Measurements from ENCODE around the gene CXXC5.
A peak's percentile ranks its signal among the peaks of the same experiment; 100 is the strongest.

CXXC5 gene

DNA sequence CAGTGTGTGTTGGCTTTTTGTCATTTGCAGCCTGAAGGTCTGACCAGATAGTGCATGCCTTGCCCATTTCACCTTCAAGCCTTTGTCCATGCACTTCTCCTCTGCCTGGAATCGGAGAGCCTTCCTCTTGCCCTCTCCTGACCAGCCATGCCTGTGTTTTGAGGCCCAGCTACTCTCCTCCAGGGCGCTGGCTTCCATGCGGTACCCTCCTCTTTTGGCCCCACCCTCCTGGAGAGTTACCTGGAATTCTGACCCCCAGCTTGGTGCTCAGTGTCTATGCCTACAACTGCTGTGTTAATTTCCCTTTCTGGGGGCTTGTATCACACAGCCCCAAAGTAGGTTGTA, 52.5 kb downstream of the CXXC5 start:
- in situ Hi-C loops (cut with MboI; ENCODE audit: low sequenced_read_pairs), result no loop called here

DNA sequence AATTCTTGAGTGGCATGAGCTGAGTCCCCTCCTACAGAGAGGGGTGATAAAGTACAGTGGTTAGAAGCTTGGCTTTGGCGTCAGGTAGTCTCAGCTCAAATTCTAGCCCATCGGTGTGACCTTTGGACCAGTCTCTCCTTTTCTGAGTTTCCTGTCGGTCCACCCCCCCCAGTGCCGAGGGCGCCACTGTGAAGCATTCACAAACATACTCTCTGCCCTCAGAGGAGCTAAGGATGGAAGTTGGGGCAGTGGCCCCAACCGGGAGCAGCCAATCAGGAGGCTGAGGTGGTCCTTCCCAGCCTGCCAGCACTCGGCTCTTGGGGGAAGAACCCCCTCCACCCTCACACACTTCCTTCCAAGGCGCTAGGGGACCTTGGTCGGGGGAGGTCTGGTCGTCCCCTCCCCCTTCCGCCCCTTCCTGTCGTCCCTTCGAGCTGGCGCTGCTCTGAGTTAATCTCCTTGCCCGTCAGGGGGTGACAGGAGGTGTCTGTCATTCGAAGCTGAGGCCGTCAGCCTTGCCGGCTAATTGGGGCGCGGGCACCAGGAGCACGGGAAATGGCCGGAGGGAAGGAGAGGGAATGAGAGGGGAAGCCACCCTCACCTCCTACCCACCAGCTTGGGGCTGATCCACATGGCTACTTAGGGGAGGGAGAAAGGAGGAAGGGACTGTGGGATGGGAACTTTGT, 53.0 kb downstream of the CXXC5 start:
- in situ Hi-C loops (cut with MboI; ENCODE audit: low sequenced_read_pairs), result no loop called here
- H3K4me3 ChIP-seq, result no peak overlapping the region

More for the DNA sequence above, 52.5 kb downstream of the CXXC5 start:
- Histone ChIP-seq H3K36me3 (replicated peaks) (no peaks in the 10 kb centered on the region), H3K27me3 (ENCODE audit: low read depth) (no peaks in the 10 kb centered on the region), H3K4me3 (no peak overlapping the region), H3K9me3 (no peaks in the 10 kb centered on the region), H3K4me1 (peaks cover 22% of the 10 kb centered on the region)
- no peak for DNase-seq (ENCODE audit: low spot score in 2 of 2)

DNA sequence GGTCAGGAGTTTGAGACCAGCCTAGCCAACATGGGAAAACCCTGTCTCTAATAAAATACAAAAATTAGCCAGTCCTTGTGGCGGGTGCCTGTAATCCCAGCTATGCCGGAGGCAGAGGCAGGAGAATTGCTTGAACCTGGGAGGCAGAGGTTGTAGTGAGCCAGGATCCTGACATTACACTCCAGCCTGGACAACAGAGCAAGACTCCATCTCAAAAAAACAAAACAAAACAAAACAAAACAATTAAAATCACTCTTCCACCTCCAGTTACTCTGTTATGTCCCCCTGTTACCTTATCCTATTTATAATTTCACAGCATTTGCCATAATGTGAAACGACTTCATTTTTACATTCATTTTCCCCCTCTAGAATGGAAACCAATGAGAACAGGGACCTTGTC, 54.4 kb downstream of the CXXC5 start:
- Histone ChIP-seq H3K27me3 (ENCODE audit: low read depth) (no peaks in the 10 kb centered on the region), H3K4me1 (peaks cover 24% of the 10 kb centered on the region), H3K36me3 (replicated peaks) (no peaks in the 10 kb centered on the region), H3K4me3 (no peak overlapping the region), H3K9me3 (no peaks in the 10 kb centered on the region)
- DNase-seq (ENCODE audit: low spot score in 2 of 2), result no peak
- in situ Hi-C loops (cut with MboI; ENCODE audit: low sequenced_read_pairs), result no loop called here

More for the DNA sequence above, 53.0 kb downstream of the CXXC5 start:
- Histone ChIP-seq H3K27me3 (ENCODE audit: low read depth) (no peaks in the 10 kb centered on the region), H3K36me3 (replicated peaks) (no peaks in the 10 kb centered on the region), H3K4me1 (peaks cover 22% of the 10 kb centered on the region), H3K9me3 (no peaks in the 10 kb centered on the region)
- peak in 1 of 2 experiments; percentile 39 for DNase-seq (ENCODE audit: low spot score in 2 of 2)

DNA sequence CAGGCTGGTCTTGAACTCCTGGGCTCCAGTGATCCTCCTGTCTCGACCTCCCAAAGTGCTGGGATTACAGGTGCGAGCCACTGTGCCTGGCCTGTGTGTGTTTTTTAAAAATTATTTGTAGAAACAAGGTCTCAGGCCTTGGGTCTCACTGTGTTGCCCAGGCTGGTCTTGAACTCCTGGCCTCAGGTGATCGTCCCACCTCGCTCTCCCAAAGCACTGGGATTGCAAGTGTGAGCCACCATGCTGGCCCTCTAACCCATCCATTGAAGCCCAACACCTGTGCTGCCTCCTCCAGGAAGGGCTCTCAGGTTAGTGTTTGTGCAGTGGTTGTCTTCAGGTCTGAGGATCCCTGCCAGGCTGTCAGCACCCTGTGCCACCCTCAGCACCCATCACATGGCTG, 56.6 kb downstream of the CXXC5 start:
- H3K4me1 ChIP-seq, result peaks cover 14% of the 10 kb centered on the region
- in situ Hi-C loops (cut with MboI; ENCODE audit: low sequenced_read_pairs), result no loop called here

DNA sequence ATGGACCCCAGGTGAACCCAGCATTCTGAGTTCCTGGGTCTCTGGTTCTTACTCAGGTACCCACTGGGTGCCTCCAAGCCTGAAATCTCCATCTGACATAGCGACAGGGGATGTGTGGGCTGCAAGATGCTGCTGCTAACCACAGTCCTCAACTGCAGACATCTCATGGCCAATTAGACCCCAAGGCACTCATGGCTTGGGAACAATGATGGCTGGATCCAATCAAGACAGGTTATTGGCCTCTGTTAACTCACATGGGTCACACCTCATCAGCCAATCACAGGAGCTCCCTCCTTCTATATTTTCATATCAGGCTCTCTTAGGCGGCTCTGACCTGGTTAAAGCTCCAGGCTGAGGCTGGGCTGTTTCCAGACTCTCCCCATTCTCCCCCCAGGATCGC, 57.0 kb downstream of the CXXC5 start:
- in situ Hi-C loops (cut with MboI; ENCODE audit: low sequenced_read_pairs), result no loop called here
- H3K9me3 ChIP-seq, result no peaks in the 10 kb centered on the region
- no peaks in the 10 kb centered on the region for H3K36me3 ChIP-seq (replicated peaks)
- no peak for DNase-seq (ENCODE audit: low spot score in 2 of 2)
- H3K4me1 ChIP-seq, result peaks cover 14% of the 10 kb centered on the region
- no peak overlapping the region for H3K4me3 ChIP-seq
- no peaks in the 10 kb centered on the region for H3K27me3 ChIP-seq (ENCODE audit: low read depth)

More for the DNA sequence above, 56.6 kb downstream of the CXXC5 start:
- no peak for DNase-seq (ENCODE audit: low spot score in 2 of 2)
- Histone ChIP-seq H3K27me3 (ENCODE audit: low read depth) (no peaks in the 10 kb centered on the region), H3K9me3 (no peaks in the 10 kb centered on the region), H3K36me3 (replicated peaks) (no peaks in the 10 kb centered on the region), H3K4me3 (no peak overlapping the region)

DNA sequence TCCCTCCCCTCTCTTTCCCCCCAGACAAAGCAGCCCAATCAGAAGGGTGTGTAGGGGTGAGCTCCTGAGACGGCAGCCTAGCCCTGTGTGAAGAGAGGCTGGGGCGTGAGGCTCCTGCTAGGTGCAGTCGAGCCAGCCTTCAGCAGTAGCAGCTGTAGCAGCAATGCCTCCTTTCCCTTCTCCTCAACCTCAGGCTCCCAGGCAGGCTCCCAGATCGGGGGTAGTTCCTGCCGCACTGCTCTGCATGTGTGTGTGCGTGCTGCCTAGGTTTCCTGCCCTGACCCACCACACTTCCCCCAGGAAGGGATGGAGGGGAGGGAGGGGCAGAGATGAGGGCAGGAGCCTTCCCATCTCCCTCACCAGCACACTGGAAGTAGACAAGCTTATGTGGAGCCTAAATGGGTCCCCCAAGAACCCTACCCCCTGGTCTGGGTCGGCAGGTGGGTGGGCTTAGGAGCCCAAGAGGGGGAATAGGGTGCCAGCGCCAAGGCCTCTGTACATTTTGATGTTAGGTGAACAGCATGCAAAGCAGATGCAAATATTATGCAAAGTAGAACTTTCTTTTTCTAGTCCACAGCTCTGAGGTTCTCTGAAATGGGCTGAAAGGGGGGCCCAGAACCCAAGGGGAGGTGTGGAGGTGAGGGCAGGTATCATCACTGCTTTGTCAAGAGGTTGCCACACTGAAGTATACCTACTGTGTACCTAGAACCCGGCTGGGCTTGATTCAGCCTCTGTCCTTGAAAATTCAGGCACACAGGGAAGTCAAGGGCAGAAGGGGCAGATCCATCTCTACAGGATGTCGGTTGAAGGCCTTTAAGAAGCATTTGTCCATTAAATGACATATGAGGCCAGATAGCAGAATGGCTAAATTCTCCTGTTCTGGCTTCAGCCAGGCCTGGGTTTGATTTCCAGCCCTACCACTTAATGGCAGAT, 57.8 kb downstream of the CXXC5 start:
- Histone ChIP-seq H3K36me3 (replicated peaks) (no peaks in the 10 kb centered on the region), H3K27me3 (ENCODE audit: low read depth) (no peaks in the 10 kb centered on the region), H3K9me3 (no peaks in the 10 kb centered on the region), H3K4me1 (peaks cover 18% of the 10 kb centered on the region), H3K4me3 (no peak overlapping the region)
- in situ Hi-C loops (cut with MboI; ENCODE audit: low sequenced_read_pairs), result no loop called here
- DNase-seq (ENCODE audit: low spot score in 2 of 2), result no peak

DNA sequence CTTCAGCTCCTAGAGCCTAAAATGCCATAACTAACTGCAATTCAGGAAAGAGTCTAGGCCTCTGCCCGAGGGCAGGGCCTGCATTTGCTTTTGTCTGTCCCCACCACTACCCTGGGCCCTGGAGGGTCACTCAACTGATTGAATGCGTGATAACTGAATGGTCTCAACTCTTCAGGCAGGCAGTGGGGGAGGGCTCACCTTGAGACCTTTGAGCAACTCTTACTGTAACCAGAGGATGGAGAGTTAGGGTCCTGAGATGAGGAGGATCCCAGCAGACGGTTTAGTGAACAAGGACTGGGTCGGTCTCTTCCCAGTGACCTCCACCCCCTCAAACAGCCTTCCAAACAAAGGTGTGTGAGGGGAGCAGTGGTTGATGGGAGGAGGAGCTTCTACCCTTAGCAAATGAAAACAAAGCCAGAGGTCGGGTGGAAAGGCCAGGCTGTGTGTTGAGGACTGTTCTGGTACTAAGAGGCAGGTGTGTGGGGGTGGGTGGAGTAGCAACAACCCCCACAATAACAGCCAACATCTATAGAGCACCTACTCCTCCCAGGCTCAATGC, 59.4 kb downstream of the CXXC5 start:
- H3K4me1 ChIP-seq, result peaks cover 12% of the 10 kb centered on the region
- no peak overlapping the region for H3K4me3 ChIP-seq
- DNase-seq (ENCODE audit: low spot score in 2 of 2), result no peak
- H3K27me3 ChIP-seq (ENCODE audit: low read depth), result no peaks in the 10 kb centered on the region
- no peaks in the 10 kb centered on the region for H3K36me3 ChIP-seq (replicated peaks)
- in situ Hi-C loops (cut with MboI; ENCODE audit: low sequenced_read_pairs), result no loop called here
- H3K9me3 ChIP-seq, result no peaks in the 10 kb centered on the region

DNA sequence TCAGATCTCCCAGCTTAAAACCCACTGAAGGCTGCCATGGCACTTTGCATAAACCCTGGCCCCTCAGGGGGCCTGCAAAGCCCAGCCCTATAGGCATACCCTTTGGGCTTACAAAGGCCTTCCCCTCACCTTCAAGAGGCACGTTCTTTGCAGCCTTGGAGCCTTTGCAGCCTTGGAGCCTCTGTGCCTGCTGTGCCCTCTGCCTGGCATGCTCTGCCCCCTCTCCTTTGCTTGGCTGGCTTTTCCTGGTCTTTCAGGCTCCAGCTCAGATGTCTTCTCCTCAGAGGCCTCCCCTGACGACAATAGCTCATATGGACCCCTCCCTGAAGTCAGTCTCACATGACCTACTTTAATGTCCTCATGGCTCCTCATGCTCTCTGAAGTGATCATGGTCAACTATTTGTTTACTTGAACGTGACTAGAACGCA, 60.3 kb downstream of the CXXC5 start:
- in situ Hi-C loops (cut with MboI; ENCODE audit: low sequenced_read_pairs), result no loop called here
- no peak for DNase-seq (ENCODE audit: low spot score in 2 of 2)
- Histone ChIP-seq H3K9me3 (no peaks in the 10 kb centered on the region), H3K4me1 (peaks cover 12% of the 10 kb centered on the region), H3K4me3 (no peak overlapping the region), H3K27me3 (ENCODE audit: low read depth) (no peaks in the 10 kb centered on the region), H3K36me3 (replicated peaks) (no peaks in the 10 kb centered on the region)

DNA sequence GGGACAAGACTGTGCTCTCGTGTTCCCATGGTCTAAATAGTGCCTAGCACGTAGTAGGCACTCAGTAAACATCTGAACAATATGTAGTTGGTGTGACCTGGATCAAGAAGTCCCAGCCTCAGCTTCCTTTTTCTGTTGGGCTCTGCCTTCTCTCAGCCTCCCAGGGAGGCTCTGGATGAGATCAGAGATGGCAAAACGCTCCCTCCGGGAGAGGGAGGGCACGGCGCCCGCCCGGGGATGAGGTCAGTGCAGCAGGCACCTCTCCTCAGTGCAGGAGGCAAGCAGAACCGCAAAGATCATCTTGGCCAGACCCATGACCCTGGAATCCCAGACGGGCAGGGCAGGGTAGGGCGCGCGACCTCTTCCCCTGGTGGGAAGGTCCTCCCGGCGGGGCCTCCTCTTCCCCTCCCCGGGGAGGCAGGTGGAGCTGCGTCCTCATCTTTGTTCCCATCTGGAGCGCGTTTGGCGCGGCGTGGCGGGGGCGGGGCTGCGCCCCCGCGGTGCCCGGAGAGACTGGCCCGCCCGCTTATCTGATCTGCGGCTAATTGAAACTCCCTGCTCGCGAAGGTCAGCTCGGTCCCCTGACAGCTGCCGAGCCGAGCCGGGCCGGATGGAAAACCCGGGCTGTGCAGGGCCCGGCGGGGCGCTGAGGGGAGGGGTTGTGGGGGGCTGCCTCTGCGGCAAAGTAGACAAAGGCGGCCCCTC, 60.9 kb downstream of the CXXC5 start:
- Histone ChIP-seq H3K4me3 (no peak overlapping the region), H3K9me3 (no peaks in the 10 kb centered on the region), H3K36me3 (replicated peaks) (no peaks in the 10 kb centered on the region), H3K27me3 (ENCODE audit: low read depth) (no peaks in the 10 kb centered on the region), H3K4me1 (peaks cover 12% of the 10 kb centered on the region)
- DNase-seq (ENCODE audit: low spot score in 2 of 2), result no peak
- in situ Hi-C loops (cut with MboI; ENCODE audit: low sequenced_read_pairs), result no loop called here

DNA sequence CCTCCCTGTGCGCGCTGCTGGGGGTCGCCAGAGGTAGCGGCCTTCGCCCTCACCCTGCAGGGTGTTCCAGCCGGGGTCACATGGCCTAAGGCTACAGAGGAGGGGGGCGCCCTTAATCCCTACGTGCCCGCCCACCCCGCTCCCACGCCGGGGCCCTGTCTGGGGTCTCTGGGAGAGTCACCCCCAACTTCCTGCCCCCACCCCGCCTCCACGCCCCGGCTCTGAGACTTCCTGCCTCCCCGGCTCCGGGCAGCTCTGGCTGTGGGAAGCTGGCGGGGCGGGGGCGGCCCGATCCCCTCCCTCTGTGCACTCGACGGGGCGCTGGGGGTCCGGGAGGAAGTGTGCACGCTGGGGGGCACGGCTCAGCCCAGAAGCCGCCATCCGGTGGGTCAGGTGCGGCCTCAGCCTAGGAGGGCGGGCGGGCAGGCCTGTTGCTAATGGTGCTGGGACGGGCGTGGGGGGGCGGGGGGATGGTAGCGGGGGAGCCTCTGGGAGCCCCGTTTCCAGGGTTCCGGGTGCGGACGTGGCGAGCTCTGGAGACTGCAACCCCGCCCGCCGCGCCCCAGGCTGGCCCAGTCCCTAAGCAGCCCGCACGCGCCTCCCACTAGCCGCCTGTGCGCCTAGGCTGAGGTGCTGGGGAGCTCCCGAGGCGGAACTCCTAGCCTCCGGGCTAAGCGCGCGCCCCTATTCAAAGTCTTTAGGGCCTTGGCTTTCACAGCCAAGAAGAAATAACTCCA, 61.6 kb downstream of the CXXC5 start:
- Histone ChIP-seq H3K9me3 (no peaks in the 10 kb centered on the region), H3K4me1 (peaks cover 12% of the 10 kb centered on the region), H3K4me3 (no peak overlapping the region), H3K27me3 (ENCODE audit: low read depth) (no peaks in the 10 kb centered on the region), H3K36me3 (replicated peaks) (no peaks in the 10 kb centered on the region)
- in situ Hi-C loops (cut with MboI; ENCODE audit: low sequenced_read_pairs), result no loop called here
- no peak for DNase-seq (ENCODE audit: low spot score in 2 of 2)

DNA sequence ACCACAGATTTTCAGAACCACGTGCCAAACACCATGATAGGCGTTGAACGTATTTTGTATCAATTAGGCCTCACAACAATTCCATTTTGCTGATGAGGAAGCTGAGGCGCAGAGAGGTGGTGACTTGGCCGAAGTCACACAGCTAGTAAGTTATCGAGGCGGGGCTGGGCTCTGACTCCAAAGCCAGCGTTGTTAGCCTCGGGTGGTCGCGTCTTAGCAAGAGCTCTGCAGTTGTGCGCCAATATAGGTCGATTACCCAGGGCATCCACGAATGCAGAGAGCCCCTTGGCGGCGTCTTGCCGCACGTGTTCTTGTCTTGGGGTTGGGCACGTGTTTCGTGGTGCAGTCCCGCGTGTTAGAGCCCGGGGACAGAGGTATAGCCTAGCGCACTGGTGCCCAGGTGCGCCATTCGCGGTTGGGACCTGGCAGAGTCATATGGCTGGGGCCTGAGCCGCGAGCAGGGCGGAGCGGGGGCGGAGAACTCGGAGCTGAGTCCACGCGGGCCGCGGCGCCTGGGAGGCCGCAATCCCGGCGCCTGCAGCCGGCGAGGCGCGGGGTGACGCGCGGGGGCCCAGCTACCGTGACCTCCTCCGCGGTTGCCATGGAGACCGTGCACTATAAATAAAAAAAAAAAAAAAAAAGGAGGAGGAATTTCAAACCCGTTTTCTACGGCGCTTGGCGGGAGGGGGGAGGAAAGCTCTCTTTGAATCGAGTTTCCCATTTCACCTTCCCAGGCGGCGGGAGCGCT, 62.3 kb downstream of the CXXC5 start:
- Histone ChIP-seq H3K4me1 (peaks cover 12% of the 10 kb centered on the region), H3K9me3 (no peaks in the 10 kb centered on the region), H3K36me3 (replicated peaks) (no peaks in the 10 kb centered on the region), H3K4me3 (peak overlapping the region; percentile 39), H3K27me3 (ENCODE audit: low read depth) (no peaks in the 10 kb centered on the region)
- DNase-seq (ENCODE audit: low spot score in 2 of 2), result peak in 1 of 2 experiments; percentile 64
- in situ Hi-C loops (cut with MboI; ENCODE audit: low sequenced_read_pairs), result no loop called here

DNA sequence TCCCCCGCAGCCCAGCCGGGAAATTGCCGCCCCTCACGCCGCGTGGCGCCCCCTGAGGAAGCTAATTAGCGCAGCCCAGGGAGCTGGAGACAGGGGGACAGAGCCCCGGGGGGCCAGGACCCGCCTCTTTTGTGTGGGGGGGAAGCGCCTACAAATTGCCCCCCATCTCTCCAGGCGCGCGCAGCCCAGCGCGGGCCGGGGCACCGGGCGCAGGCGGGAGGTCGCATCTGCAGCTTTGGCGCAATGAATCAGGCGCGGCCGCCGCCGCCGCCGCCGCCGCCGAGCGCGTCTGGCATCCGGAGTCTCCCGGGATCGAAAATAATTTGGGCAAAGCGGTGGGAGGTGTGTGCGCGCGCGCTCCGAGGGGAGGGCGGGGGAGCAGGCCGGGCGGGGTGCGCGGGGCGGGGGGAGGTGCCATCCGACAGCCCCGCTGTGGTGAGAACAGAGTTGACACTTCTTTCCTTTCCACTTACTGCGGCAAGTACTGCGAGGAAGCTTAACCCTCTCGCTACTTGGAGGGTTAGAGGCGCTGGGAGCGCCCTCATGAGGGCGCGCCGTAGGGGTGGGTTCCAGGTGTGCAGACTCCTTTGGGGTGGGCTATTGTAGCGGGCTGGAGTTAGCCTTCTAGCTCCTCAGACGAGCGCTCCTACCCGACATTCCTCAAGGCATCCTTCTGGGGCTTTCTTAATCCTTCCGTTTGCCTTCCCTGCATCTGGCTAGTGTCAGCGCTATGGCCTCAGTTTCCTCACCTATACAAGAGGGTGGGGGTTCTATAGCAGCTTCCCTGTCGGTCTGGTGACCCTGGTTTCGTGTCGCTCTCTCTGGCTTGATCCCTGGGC, 63.1 kb downstream of the CXXC5 start:
- Histone ChIP-seq H3K4me3 (peak overlapping the region; percentile 39), H3K9me3 (no peaks in the 10 kb centered on the region), H3K36me3 (replicated peaks) (no peaks in the 10 kb centered on the region), H3K4me1 (peaks cover 12% of the 10 kb centered on the region), H3K27me3 (ENCODE audit: low read depth) (no peaks in the 10 kb centered on the region)
- DNase-seq (ENCODE audit: low spot score in 2 of 2), result peak; percentile 52 to 76
- in situ Hi-C loops (cut with MboI; ENCODE audit: low sequenced_read_pairs), result no loop called here
